Measurements from ENCODE around the gene ARHGEF3.

The ARHGEF3 gene

GRCh38 chr3:56782215-56782614 lies 19.5 kb downstream of the ARHGEF3 start:
- Mint-ChIP-seq H3K27me3 (no peaks in the 10 kb centered on the region), H3K4me1 (ENCODE audit: low read depth in 2 of 2) (peaks cover 62 to 93% of the 10 kb centered on the region in 2 donors), H3K27ac (peak overlapping the region; percentile 78 to 97), H3K4me3 (peak overlapping the region; percentile 73 to 75), H3K9me3 (no peaks in the 10 kb centered on the region), H3K36me3 (ENCODE audit: insufficient read depth) (peaks cover 30% of the 10 kb centered on the region)
- DNase-seq (no peak), ATAC-seq (replicated peaks) (no peak)

- no peaks in the 10 kb centered on the region for H3K27me3 Mint-ChIP-seq
Measured at GRCh38 chr3:56781762-56782161, 20.0 kb downstream of the ARHGEF3 start.

GRCh38 chr3:56780936-56781335 lies 20.8 kb downstream of the ARHGEF3 start:
- Mint-ChIP-seq H3K36me3 (ENCODE audit: insufficient read depth) (peaks cover 27% of the 10 kb centered on the region), H3K27me3 (no peaks in the 10 kb centered on the region), H3K9me3 (no peaks in the 10 kb centered on the region), H3K27ac (peak overlapping the region; percentile 78 to 97), H3K4me1 (ENCODE audit: low read depth in 2 of 2) (peaks cover 62 to 93% of the 10 kb centered on the region in 2 donors), H3K4me3 (peak overlapping the region; percentile 19 to 75)
- ATAC-seq (replicated peaks): no peak
- DNase-seq: no peak

More at GRCh38 chr3:56781762-56782161, 20.0 kb downstream of the ARHGEF3 start:
- Mint-ChIP-seq H3K4me1 (ENCODE audit: low read depth in 2 of 2) (peaks cover 61 to 93% of the 10 kb centered on the region in 2 donors), H3K36me3 (ENCODE audit: insufficient read depth) (peaks cover 30% of the 10 kb centered on the region), H3K9me3 (no peaks in the 10 kb centered on the region), H3K27ac (peak overlapping the region; percentile 78 to 97), H3K4me3 (peak overlapping the region; percentile 19 to 75)
- ATAC-seq (replicated peaks) (no peak), DNase-seq (no peak)

GRCh38 chr3:56778893-56779292 lies 22.9 kb downstream of the ARHGEF3 start:
- Mint-ChIP-seq H3K36me3 (ENCODE audit: insufficient read depth) (peaks cover 44% of the 10 kb centered on the region), H3K27ac (peak overlapping the region; percentile 89 to 97), H3K4me1 (ENCODE audit: low read depth in 2 of 2) (peaks cover 54 to 89% of the 10 kb centered on the region in 2 donors), H3K9me3 (no peaks in the 10 kb centered on the region), H3K4me3 (peak overlapping the region; percentile 24 to 63), H3K27me3 (no peaks in the 10 kb centered on the region)
- no peak for ATAC-seq (replicated peaks)
- no peak for DNase-seq

- DNase-seq: no peak
- ATAC-seq (replicated peaks): no peak
- Mint-ChIP-seq H3K4me3 (peak overlapping the region; percentile 19 to 61), H3K27ac (peak overlapping the region; percentile 89 to 97), H3K4me1 (ENCODE audit: low read depth in 2 of 2) (peaks cover 54 to 73% of the 10 kb centered on the region in 2 donors), H3K36me3 (ENCODE audit: insufficient read depth) (peaks cover 63% of the 10 kb centered on the region), H3K27me3 (no peaks in the 10 kb centered on the region), H3K9me3 (no peaks in the 10 kb centered on the region)
Measured at GRCh38 chr3:56776556-56776950, 25.2 kb downstream of the ARHGEF3 start.

GRCh38 chr3:56775838-56776555 lies 25.8 kb downstream of the ARHGEF3 start:
- peak overlapping the region; percentile 34 to 37 for H3K4me3 Mint-ChIP-seq
- DNase-seq (no peak), ATAC-seq (replicated peaks) (no peak)
- peaks cover 58 to 76% of the 10 kb centered on the region in 2 donors for H3K4me1 Mint-ChIP-seq (ENCODE audit: low read depth in 2 of 2)
- H3K27me3 Mint-ChIP-seq: no peaks in the 10 kb centered on the region
- H3K9me3 Mint-ChIP-seq: no peaks in the 10 kb centered on the region
- peak overlapping the region; percentile 89 to 97 for H3K27ac Mint-ChIP-seq
- peaks cover 66% of the 10 kb centered on the region for H3K36me3 Mint-ChIP-seq (ENCODE audit: insufficient read depth)

- peak overlapping the region; percentile 89 to 97 for H3K27ac Mint-ChIP-seq
- ATAC-seq (replicated peaks) (no peak), DNase-seq (no peak)
- H3K4me1 Mint-ChIP-seq (ENCODE audit: low read depth in 2 of 2): peaks cover 53 to 71% of the 10 kb centered on the region in 2 donors
- H3K9me3 Mint-ChIP-seq: no peaks in the 10 kb centered on the region
- H3K4me3 Mint-ChIP-seq: peak overlapping the region; percentile 18 to 34
- H3K27me3 Mint-ChIP-seq: no peaks in the 10 kb centered on the region
- peaks cover 71% of the 10 kb centered on the region for H3K36me3 Mint-ChIP-seq (ENCODE audit: insufficient read depth)
Measured at GRCh38 chr3:56775445-56775837, 26.3 kb downstream of the ARHGEF3 start.

GRCh38 chr3:56773986-56774385 lies 27.8 kb downstream of the ARHGEF3 start:
- Mint-ChIP-seq H3K36me3 (ENCODE audit: insufficient read depth) (peaks cover 83% of the 10 kb centered on the region), H3K27ac (peak overlapping the region; percentile 0 to 17), H3K9me3 (no peaks in the 10 kb centered on the region), H3K27me3 (no peaks in the 10 kb centered on the region), H3K4me1 (ENCODE audit: low read depth in 2 of 2) (peaks cover 55 to 67% of the 10 kb centered on the region in 2 donors), H3K4me3 (no peak overlapping the region)
- no peak for DNase-seq
- no peak for ATAC-seq (replicated peaks)

- Mint-ChIP-seq H3K27me3 (no peaks in the 10 kb centered on the region), H3K9me3 (no peaks in the 10 kb centered on the region), H3K36me3 (ENCODE audit: insufficient read depth) (peaks cover 87% of the 10 kb centered on the region), H3K4me1 (ENCODE audit: low read depth in 2 of 2) (peaks cover 61 to 68% of the 10 kb centered on the region in 2 donors), H3K4me3 (no peak overlapping the region), H3K27ac (peak overlapping the region; percentile 0 to 17)
- DNase-seq (no peak), ATAC-seq (replicated peaks) (no peak)
Measured at GRCh38 chr3:56772952-56773938, 28.5 kb downstream of the ARHGEF3 start.

- Mint-ChIP-seq H3K27me3 (no peaks in the 10 kb centered on the region), H3K36me3 (ENCODE audit: insufficient read depth) (peaks cover 90% of the 10 kb centered on the region), H3K9me3 (no peaks in the 10 kb centered on the region), H3K27ac (peak overlapping the region; percentile 45 to 91), H3K4me3 (no peak overlapping the region), H3K4me1 (ENCODE audit: low read depth in 2 of 2) (peaks cover 48 to 55% of the 10 kb centered on the region in 2 donors)
- DNase-seq: no peak
- ATAC-seq (replicated peaks): no peak
Measured at GRCh38 chr3:56771376-56771775, 30.4 kb downstream of the ARHGEF3 start.

GRCh38 chr3:56769116-56769707 lies 32.5 kb downstream of the ARHGEF3 start:
- no peak for ATAC-seq (replicated peaks)
- peak overlapping the region; percentile 36 to 91 for H3K27ac Mint-ChIP-seq
- H3K4me1 Mint-ChIP-seq (ENCODE audit: low read depth in 2 of 2): peaks cover 51 to 58% of the 10 kb centered on the region in 2 donors
- H3K36me3 Mint-ChIP-seq (ENCODE audit: insufficient read depth): peaks cover 91% of the 10 kb centered on the region
- no peaks in the 10 kb centered on the region for H3K27me3 Mint-ChIP-seq
- no peak for DNase-seq
- H3K4me3 Mint-ChIP-seq: peak overlapping the region in 1 of 2 donors; percentile 23
- no peaks in the 10 kb centered on the region for H3K9me3 Mint-ChIP-seq

GRCh38 chr3:56764904-56765547 lies 36.7 kb downstream of the ARHGEF3 start:
- ATAC-seq (replicated peaks) (no peak), DNase-seq (no peak)
- H3K27ac Mint-ChIP-seq: peak overlapping the region; percentile 57 to 88
- no peaks in the 10 kb centered on the region for H3K27me3 Mint-ChIP-seq
- H3K4me1 Mint-ChIP-seq (ENCODE audit: low read depth in 2 of 2): peaks cover 57 to 78% of the 10 kb centered on the region in 2 donors
- H3K36me3 Mint-ChIP-seq (ENCODE audit: insufficient read depth): peaks cover 66% of the 10 kb centered on the region
- H3K4me3 Mint-ChIP-seq: peak overlapping the region in 1 of 2 donors; percentile 15
- no peaks in the 10 kb centered on the region for H3K9me3 Mint-ChIP-seq

GRCh38 chr3:56764184-56764583 lies 37.6 kb downstream of the ARHGEF3 start:
- peaks cover 60% of the 10 kb centered on the region for H3K36me3 Mint-ChIP-seq (ENCODE audit: insufficient read depth)
- H3K9me3 Mint-ChIP-seq: no peaks in the 10 kb centered on the region
- DNase-seq (no peak), ATAC-seq (replicated peaks) (no peak)
- H3K4me3 Mint-ChIP-seq: peak overlapping the region in 1 of 2 donors; percentile 15
- H3K27me3 Mint-ChIP-seq: no peaks in the 10 kb centered on the region
- H3K4me1 Mint-ChIP-seq (ENCODE audit: low read depth in 2 of 2): peaks cover 58 to 78% of the 10 kb centered on the region in 2 donors
- peak overlapping the region; percentile 57 to 88 for H3K27ac Mint-ChIP-seq
